ENCODE data around the gene HEBP2.

The HEBP2 gene

DNA sequence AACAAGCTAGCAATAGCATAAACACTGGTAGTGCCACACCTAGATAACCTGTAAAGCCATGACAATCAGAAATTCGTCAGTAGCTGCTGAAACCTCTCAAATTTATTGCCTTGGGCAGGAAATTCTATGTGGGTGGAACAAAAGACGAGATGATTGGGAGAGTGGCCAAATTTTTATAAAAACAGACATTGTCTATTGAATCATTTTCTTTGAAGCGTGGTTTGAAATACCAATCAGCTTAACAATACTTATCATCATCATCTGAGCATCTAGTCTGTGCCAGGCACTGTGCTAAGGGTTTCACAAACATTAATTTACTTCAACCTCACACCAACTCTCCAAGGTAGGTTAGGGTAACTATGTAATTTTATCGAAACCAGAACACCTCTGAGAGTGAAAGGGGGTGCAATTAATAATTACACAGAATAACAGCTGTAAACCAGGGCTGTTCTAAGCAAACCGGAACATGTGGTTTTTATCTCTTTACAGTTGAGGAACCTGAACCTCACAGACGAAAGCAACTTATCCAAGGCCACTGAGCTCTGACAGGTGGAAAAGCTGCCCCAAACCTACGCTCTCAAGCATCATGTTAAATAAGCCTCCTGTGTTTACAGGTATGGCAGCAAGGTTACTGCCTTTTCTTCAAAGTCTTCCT is 51.9 kb downstream of the HEBP2 start:
- DNase-seq: no peak

DNA sequence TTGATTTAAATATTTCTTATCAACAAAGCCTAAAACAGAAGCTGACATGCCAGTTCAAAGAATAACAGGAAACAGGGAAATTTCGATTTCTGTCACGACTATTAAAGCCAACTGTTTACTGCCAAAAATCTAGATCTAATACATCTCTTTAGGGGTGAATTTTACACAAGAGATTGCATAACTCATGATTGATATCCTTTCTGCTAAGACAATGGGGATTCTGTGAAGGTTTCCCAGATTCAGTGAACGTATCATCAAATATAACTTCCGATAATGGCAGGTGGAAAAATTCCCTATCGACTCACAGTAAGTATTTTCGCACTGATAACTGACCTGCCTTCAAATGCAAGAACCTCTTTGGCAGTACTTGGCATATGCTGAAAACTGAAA is 52.4 kb downstream of the HEBP2 start:
- DNase-seq: no peak

- no peak for DNase-seq
Measured at GRCh38 chr6:138461647-138462046, 57.6 kb downstream of the HEBP2 start.

DNA sequence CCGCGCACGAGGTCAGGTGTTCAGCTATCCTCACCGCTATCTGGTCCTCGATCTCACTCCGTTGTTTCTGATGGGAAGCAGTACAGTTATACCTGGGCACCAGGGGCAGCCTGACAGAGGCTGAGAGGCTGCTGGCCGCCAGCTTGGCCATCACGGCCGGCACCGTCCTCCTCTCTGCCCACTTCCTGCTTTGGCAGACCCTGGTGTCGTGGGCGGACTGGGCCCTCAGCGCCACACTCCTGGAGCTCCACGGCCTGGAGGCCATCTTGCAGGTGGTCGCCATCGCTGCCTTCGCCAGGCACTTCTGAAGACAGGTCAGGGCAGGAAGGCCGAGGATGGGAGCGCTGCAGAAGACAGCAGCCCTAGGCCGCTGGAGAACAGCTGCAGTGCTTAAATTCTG is 60.1 kb downstream of the HEBP2 start:
- DNase-seq: no peak

GRCh38 chr6:138465007-138465645 is 61.1 kb downstream of the HEBP2 start:
- no peak for DNase-seq

DNA sequence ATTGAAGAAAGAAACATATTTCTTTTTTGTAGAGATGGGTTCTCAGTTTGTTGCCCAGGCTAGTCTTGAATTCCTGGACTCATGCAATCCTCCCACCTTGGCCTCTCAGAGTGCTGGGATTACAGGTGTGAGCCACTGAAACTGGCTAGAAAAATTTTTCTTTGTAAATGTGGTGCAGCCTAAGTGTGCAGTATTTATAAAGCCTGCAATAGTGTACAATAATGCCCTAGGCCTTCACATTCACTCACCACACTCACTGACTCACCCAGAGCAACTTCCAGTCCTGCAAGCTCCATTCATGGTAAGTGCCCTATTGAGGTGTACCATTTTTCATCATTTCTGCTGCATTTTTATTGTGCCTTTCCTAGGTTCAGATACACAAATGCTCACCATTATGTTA is 63.9 kb downstream of the HEBP2 start:
- no peak for DNase-seq

GRCh38 chr6:138468320-138469015 is 64.4 kb downstream of the HEBP2 start:
- no peak for DNase-seq

All from stimulated activated CD4-positive, alpha-beta T cell treated with anti-CD3 and anti-CD28 coated beads, Interleukin-2, amount 100 ng/mL, for 24 hours (primary cell).